HL-60/S4 treated with retinoic acid at 250 ng/mL for 4 days and 3 days (cell line): ENCODE measurements around the gene PEX13.
"Not testable (repeated sequence)": the region's sequence is repeated elsewhere in the genome, so short reads cannot be mapped to it uniquely, and the experiment has no call there.

Source experiments
- in situ Hi-C: fragments of 300-500 bp; cut with MboI; formaldehyde crosslinking; loops from 2 replicates; pipeline ENCODE4 v1.7.0; 2022; ENCODE audit warnings: low sequenced_read_pairs

Gene PEX13, protein sequence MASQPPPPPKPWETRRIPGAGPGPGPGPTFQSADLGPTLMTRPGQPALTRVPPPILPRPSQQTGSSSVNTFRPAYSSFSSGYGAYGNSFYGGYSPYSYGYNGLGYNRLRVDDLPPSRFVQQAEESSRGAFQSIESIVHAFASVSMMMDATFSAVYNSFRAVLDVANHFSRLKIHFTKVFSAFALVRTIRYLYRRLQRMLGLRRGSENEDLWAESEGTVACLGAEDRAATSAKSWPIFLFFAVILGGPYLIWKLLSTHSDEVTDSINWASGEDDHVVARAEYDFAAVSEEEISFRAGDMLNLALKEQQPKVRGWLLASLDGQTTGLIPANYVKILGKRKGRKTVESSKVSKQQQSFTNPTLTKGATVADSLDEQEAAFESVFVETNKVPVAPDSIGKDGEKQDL

DNA sequence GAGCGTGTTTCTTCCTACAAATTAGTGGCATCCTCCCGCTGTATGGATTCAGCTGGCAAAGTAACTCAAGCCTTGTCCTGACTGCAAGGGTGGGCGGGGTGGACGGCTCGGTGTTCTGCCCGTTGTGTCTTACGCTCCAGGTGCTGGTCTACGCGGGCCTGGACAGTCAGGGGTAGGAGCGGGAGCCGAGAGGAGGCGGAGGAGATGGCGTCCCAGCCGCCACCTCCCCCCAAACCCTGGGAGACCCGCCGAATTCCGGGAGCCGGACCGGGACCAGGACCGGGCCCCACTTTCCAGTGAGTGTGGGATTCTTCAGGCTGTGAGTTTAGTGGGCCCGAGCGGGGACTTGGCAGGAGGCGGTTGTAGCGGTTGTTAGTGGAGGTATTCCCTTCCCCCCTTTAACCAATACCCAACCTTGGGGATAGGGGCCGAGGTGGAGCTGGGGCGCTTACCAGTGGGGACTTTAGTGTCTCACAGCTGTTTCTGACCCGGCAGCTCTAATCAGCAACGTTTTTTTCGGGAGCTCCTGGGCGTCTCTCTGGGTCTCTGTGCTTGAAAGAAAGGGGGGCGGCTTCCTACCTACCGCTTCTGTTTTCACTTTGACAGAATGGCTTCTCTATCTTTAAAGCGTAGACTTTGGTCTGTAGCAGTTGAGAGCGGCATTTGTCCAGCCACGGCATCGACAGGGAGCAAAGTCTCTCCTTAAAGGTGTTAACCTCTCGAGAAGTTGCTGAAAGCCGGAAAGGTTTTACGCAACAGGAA lies at the start of gene PEX13, which contains the start of gene PUS10:
Gene PEX13, plus strand, starts transcription at position 165 of the 762 bp plus-strand sequence. Its CDS starts 40 bp downstream, at position 205.
Gene PUS10, minus strand, starts transcription at position 700 of the 762 bp plus-strand sequence. CDS start 6,365 bp downstream, outside the sequence.
- in situ Hi-C loops: no loop called here

DNA sequence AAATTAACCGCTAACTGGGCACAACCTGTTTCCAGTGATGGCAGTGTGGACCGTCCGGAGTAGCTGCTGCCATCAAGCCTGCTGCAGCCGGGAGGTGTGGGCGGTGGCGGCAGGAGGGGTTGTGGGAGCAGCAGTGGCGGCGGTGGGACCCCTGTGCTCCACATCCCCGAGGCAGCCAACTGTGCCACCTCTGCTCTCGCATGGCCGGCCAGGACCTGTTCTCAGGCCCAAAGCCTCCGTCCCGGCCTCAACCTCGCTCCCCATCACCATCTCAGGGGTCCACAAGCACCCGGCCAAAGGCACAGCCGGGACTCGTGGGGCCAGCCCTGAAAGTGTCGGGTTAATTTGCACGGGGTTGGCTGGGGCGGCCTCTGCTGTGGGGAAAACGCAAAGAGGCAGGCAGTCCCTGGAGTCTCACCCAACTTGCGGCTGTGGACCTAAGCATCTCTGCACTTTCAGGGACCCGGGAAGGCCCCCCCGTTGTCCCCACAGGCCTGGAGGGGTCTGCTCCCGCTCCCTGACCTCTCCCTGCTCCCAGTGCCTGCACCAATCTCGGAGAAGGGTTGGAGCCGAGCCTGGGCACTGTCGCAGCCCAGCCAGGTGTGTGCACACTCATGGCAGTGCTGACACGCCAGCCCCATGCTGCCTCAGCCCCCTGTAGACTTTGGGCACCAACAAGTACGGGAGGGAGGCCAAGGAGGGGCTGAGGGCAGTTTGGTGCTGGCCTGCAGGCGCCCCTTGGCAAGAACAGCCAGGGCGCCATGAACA lies 44.4 kb upstream of the PEX13 start:
- in situ Hi-C loops: no loop called here

DNA sequence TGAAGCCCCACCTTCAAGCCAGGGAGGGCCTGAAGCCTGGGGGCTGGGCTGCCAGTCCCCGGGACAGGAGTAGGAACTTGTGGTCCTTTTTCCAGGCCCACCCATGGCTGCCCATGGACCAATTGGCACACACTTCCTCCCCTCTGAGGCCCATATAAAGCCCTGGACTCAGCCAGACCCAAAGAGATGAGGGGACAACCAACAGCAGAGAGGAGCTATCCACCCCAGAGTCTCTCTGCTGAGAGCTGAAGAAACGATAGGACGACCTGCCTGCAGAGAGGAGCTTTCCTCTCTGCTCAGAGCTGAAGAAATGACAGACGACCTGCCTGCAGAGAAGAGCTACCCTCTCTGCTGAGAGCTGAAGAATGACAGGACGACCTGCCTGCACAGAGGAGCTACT lies 43.8 kb upstream of the PEX13 start:
- in situ Hi-C loops: no loop called here

DNA sequence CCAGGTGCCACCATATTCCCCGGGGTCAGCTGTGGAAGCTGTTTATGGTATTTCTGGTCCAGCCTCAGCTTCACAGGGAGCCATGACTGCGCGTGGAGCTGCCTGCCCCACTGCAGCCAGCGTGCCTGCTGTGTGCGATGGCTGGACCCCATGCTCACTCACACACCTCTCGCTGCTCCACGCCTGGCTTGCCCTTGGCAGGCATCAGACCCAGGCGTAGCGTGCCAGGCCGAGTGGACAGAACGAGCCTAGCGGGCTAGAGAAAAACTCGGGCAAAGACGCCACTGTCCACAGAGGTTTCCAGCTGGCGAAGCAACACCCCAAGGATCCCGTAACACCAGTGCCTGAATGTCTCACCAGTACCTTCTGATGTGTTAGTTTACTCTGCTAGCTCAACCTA lies 42.9 kb upstream of the PEX13 start:
- in situ Hi-C loops: no loop called here

DNA sequence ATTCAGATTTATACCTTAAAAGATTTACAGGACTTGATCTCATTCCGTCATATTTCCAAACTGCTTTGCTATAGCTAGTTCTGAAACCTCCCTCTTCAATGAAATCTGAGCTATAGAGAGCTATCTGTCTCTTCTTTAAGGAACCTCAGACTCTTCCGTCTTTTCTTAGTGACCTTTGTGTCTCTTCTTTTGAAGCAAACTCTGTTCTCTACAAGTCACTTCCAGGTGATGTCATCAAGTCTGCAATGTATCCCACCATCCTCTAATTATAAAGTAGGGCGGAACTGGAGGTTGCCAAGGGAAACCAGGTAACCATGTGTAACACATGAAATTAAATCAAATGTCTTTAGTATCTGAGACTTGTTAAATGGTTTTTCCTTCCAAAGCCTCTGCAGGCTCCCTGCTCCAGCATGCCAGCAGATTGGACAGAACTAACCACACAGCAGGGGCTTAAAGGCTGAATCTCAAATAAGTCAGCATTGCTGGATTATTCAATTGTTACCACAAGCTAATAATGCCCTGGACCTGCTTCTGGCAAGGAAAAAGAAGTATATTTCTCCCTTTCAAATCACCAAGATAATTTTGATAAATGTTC lies 41.2 kb upstream of the PEX13 start:
- in situ Hi-C loops: no loop called here

DNA sequence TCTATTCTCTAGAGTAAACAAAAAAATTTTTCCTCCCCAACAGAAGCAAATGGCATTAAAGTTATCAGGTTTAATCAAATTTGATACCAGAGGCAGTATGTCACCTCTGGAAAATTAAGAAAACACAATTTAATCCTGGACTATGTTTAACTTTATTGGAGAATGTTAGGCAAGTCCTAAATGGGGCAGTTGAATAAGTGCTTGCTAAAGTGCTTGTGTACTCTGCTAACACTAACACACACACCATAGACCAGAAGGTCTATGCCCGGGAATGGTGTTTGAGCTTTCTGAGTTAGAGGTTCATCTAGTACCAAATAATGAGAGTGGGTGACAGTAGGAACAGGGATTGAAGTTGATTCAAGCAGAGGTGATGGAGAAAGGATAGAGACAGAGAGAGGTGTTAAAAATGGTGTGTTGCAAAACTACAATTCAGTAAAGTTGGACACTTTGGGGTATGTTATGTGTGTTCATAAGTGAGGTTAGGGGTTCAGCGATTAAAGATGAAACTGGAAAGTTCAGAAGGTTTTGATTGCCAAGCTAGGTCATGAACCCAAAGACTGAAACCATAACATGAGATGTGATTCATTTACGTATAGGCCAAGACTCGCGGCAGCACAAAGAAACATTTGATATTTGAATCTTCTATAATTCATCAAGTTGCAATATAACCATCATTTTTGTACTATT lies 40.5 kb upstream of the PEX13 start:
- in situ Hi-C loops: no loop called here

DNA sequence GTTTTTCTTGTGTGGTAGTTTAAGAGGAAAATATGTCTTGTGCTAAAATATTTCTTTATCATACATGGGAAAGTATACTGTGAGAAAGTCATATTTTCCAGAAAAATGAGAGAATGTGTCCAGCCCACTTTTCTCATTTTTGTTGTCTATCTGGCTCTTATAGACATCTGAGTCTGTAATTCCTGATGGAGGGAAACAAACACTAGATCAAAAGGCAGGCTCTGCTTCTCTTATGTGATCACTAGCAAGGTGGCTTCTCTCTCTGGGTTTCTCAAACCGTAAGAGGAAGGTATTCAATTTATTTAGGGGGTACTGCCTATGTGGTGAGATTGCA lies 40.0 kb upstream of the PEX13 start:
- in situ Hi-C loops: no loop called here

DNA sequence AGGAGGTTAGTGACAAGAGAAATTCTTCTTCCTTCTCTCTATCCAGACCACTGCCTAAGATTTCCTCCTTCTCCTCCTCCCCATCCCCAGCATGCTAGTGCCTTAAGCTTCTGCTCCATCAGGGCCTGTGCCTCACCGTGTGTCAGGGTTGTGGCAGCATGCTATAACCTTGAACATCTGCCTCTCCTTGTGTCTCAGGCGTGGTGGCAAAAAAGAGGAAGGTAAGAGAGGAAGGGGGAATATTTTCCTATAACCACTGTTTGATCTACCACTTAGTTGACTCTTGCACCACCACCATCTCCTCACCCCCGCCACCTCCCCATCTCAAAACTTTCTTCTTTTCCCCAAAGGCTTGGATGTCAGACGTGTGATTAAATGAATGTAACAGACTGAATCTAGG lies 38.3 kb upstream of the PEX13 start:
- in situ Hi-C loops: no loop called here

DNA sequence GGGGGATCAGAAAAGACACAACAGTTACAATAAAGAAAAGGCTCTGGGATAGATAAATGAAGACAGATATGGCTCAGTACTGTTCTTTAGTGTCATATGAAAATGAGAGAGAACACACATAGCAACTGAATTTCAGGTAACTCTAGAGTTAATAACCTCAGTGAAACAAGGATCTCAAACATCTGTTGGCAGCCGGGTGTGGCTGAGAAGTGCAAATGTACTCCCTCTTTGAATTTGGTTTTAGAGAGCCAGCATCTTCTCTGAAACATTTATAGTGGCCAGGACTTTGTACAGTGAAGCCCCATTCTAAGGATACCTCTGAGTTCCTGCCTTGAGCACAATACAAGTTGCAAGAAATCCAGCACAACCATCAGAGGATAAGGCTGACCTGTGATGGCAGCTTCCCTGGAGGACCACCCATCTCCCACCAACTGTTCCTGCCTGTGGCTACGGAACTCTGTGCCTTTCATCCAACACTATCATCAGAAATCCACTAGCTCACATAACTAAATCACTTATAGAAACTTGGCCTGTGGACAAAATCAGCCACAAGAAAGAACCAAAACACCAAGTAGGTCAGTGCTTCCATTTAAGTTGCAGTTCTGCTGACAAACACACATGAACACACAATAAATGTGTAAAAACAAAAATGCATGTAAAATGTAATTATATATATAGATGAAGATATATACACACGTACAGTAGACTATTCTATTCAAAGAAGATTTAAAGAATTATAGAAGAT lies 37.3 kb upstream of the PEX13 start:
- in situ Hi-C loops: no loop called here

DNA sequence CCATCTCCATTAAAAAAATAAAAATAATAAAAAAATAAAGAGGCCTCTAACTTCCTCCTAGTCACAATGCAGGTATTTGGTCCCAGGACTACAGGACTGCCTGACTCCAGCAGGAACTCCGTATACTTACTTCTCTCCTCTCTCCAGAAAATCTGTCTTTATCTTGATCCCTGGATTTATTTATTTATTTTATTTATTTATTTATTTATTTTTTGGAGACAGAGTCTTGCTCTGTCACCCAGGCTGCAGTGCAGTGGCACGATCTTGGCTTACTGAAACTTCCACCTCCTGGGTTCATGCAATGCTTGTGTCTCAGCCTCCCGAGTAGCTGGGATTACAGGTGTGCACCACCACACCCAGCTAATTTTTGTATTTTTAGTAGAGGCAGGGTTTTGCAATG lies 35.5 kb upstream of the PEX13 start:
- in situ Hi-C loops: not testable (repeated sequence)

DNA sequence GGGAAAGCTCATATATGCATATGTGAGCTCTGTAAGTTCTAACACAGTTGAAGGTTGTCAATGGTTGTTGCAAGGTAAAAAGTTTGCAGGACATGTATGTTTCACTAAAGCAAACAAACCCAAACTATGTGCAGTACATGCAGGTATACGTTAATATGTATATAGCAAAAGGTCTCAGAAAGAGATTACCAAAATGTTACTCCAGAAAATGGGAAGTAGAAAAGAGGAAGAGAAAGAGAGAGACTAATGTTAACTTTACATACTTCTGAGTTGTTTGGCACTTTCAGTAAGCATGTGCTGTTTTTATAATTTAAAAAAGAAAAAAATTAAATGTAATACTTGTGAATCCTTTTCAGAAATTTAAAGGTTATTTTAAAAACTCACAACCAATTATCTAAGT lies 32.8 kb upstream of the PEX13 start:
- in situ Hi-C loops: no loop called here

DNA sequence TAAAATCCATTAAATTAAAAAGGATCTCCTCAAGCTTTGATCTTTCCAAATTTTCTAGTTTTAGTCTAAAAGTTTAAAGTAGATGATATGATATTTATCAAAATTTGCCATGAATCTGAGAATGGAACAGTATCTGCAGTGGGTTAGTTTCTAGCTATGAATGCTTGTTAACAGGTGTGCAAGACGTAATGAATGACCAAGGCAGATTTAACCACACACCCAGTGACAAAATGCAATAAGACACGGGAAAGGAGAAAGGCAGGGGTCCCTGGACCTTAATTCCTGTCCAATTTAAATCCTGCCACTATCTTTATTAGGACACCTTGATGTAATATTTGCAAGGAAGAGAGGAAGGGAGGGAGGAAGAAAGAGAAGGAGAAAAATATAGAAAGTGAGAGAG lies 30.5 kb upstream of the PEX13 start:
- in situ Hi-C loops: no loop called here

DNA sequence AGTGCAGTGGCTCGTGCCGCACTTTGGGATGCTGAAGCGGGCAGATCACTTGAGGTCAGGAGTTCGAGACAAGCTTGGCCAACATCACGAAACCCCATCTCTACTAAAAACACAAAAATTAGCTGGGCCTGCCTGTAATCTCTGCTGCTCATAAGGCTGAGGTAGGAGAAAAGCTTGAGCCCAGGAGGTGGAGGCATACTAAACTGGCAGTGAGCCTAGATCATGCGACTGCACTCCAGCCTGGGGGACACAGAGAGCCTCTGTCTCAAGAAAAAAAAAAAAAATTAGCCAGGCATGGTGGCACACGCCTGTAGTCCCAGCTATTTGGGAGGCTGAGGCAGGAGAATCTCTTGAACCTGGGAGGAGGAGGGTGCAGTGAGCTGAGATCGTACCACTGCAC lies 29.9 kb upstream of the PEX13 start:
- in situ Hi-C loops: not testable (repeated sequence)

DNA sequence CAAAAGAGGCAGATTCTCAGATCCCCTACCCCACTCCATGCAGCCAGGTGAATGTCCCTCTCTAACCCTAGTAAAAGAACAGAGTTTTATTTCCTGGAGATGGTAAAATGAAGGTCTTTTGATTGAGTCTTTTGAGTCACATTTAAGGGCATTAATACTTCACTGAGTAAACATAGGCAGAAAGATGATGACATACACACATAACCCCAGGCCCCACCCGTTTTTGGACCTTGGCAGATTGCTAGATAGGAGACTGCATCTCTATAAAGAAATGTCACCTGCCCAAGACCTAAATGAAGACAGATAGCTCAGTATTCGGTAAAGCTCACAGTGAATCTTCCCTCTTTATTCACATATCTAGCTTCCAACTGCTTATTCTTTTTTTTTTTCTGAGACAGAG lies 28.3 kb upstream of the PEX13 start:
- in situ Hi-C loops: no loop called here

DNA sequence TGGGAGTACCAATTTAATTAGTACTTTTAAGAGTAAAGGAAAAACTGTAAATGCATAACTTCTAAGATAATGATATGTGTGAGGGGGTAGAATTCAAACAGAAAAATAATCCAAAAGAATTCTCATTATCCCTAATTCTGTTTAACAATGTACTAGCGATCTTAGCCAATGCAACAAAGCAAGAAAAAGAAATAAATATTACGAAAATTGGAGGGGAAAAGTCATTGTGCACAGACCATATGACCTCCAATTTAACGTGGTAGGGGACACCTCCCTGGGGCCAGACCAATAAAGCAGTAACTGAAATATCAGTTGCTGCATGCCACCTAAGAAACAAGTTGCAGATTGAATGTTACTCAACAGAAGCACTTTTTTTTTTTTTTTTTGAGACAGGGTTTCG lies 25.9 kb upstream of the PEX13 start:
- in situ Hi-C loops: loop anchor here (10.0 kb wide), 1 partner anchor 187 kb away; no protein-coding TSS in a partner anchor

DNA sequence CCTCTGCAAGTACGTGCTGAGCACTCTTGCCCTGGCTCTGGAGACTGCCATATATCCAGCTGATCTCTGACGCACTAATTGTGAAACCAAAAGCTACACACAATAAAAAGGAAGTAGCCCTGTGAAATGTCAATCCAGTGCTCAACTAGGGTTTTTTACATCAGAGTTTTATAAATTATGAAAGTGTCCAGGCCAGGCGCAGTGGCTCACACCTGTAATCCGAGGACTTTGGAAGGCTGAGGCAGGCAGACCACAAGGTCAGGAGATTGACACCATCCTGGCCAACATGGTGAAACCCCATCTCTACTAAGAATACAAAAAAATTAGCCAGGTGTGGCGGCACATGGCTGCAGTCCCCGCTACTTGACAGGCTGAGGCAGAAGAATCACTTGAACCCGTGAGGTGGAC lies 24.5 kb upstream of the PEX13 start:
- in situ Hi-C loops: loop anchor here (10.0 kb wide), 1 partner anchor 188 kb away; no protein-coding TSS in a partner anchor

DNA sequence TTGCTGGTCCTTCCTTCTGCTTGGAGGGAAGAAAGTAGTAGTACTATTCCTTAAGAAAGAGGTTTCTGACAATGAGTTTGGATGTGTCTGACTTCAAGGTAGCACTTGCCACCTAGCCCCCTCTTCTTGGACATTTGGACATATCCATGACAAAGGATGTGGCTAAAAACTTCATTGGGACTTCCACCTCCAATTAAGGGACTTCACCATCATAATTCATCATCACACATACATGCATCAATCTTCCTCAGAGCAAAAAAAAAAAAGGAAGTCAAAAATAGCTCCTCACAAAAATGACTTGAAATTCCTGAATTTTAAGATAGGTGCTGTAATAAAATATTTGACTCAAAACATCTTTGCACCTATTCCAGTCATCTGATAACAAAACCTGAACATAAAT lies 23.4 kb upstream of the PEX13 start:
- in situ Hi-C loops: loop anchor here (10.0 kb wide), 1 partner anchor 189 kb away; no protein-coding TSS in a partner anchor

DNA sequence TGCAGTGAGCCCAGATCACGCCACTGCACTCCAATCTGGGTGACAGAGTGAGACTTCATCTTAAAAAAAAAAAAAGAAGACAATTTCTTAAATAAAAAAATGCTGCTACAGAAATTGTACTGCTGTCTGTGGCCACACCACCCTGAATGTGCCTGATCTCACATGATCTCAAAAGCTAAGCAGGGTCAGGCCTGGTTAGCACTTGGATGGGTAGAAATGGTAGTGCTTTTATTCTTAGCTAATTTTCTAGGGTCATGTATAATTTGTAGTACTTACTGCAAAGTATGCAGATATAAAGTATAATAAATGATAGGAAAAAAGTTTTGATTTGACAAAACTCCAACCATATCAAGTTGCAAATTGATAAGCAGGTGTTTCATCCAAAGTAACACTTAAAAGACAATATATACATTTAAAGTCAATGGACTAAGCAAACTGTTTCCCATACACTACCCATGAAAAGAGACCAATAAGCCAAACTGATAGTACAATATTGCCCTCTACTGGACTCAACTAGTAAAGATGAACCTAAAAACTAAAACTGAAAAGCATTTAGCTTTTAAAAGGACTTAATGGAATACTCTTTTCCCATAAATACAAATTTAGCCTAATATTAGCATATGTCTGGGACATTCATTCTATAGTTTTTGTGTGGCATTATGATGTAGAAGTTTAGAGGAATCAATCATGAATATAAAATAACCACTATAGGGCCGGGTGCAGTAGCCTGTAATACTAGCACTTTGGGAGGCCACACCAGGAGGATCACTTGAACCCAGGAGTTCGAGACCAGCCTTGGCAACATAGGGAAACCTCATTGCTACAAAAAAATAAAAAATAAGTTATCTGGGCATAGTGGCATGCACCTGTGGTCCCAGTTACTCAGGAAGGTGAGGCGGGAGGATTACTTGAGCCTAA lies 18.6 kb upstream of the PEX13 start:
- in situ Hi-C loops: loop anchor here (10.0 kb wide), 1 partner anchor 194 kb away; no protein-coding TSS in a partner anchor
